ENCODE measurements around the gene SLAMF1. TPM values are rescaled to one million over a fixed set of nuclear protein-coding genes. Genes with fewer than 3 reads are reported as not detected.

Gene SLAMF1, protein sequence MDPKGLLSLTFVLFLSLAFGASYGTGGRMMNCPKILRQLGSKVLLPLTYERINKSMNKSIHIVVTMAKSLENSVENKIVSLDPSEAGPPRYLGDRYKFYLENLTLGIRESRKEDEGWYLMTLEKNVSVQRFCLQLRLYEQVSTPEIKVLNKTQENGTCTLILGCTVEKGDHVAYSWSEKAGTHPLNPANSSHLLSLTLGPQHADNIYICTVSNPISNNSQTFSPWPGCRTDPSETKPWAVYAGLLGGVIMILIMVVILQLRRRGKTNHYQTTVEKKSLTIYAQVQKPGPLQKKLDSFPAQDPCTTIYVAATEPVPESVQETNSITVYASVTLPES
- total RNA-seq, result not detected in 2 replicates

GRCh38 chr1:160646711-160647328, at the start of gene SLAMF1:
TSS of gene SLAMF1 (minus strand) at chr1:160647044. CDS start at chr1:160646945, 99 bp downstream.

DNA sequence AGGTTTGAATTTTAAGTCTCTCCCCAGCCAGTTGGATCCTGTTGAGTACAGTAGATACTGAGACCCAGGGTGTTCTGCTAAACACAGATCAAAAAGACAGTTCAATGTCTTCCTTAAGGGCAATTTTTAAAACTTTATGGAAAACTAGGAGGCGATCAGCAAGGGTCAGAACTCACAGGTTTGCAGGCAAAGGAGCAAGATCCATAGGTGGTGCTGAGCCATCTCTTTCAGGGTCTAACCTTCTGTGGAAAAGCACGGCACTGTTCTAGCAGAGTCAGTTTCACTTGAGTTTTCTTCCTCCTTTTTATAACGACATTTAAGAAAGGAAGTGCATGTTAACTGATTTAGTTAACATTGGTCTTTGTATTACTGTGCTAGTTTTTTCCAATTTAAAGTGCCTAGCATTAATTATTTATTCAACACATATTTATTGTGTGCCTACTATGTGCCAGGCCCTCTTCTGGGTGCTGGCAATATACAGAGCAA, 67.6 kb downstream of the SLAMF1 start, which contains the start of gene CD84:
Gene CD84 (minus strand): TSS at position 281 of the 486 bp plus-strand sequence. CDS start 59 bp downstream, at position 222.

Other genes with a start within 250 kb of the SLAMF1 start
- not detected in 2 replicates for gene VANGL2, start 246.5 kb downstream of the SLAMF1 start, total RNA-seq
- under 0.01 TPM in 1 of 2 replicates, not detected in the other for gene SLAMF6, start 123.8 kb downstream of the SLAMF1 start, total RNA-seq
- under 0.01 TPM in 1 of 2 replicates, not detected in the other for gene CD84, start 67.5 kb downstream of the SLAMF1 start, total RNA-seq
- gene CD48, start 64.8 kb upstream of the SLAMF1 start, total RNA-seq, result not detected in 2 replicates
- gene SLAMF7, start 92.2 kb upstream of the SLAMF1 start, total RNA-seq, result not detected in 2 replicates
- gene LY9, start 149.1 kb upstream of the SLAMF1 start, total RNA-seq, result not detected in 2 replicates
- not detected in 2 replicates for gene CD244, start 215.8 kb upstream of the SLAMF1 start, total RNA-seq
- gene ITLN1, start 238.1 kb upstream of the SLAMF1 start, total RNA-seq, result not detected in 2 replicates